ENCODE data around the gene RSRC1. TPM values are rescaled to one million over a fixed set of nuclear protein-coding genes. Genes with fewer than 3 reads are reported as not detected.

Gene RSRC1
- total RNA-seq, 1 donor from 2014 or later: 7.5 TPM

DNA sequence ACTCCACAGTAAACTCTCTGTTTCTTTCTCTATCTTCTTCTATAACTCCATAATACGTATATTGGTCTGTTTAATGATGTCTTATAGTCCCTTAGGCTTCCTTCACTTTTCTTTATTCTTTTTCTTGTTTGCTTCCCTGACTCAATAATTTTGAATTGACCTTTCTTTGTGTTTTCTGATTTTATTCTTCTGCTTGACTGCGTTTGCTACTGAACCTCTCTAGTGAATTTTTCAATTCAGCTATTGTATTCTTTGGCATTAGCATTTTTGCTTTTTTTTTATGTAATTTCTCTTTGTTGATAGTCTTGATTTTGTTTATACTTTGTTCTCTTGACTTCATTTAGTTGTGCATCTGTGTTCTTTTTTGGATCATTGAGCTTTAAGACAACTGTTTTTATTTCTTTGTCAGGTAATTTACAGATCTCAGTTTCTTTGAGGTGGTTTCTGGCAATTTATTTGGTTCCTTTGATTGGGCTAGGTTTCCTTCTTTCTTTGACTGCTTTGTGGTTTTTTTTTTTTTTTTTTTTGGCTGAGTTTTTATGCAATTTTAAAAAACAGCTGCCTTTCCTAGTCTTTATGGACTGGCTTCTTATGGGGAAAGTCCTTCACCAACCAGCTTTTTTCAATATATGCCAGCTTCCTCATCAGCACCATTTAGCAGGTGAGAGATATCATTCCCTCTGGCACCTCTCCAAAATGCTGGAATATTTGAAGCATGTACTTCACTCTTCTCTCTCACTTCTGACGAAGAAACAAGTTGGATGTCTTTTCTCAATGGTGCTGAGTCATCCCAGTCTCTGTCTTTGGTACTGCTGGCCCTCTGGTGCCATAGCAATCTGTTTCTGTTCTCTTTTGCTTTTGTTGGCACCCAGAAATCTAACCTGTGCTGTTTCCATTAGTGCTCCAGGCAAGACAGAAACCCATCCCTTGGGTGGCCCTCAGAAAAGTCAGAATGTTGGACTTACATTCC lies 17.6 kb downstream of the RSRC1 start:
- ATAC-seq (no peak), DNase-seq (ENCODE audit: low spot score) (no peak)

DNA sequence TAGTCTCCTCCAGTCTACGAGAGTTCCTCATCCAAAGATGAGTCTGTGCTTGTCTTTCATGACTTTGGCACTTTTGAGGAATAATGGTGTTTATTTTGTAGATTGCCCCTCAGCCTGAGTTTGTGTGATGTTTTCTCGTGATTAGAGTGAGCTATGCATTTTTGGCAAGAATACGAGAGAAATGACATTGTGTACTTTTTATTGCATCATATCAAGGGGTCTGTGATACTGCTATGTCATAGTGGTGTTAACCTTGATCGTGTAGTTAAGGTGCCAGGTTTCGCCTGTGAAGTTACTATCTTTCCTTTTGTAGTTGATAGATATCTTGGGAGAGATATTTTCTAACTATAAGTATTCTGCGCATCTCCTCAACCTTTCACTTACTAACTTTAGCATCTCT lies 18.9 kb downstream of the RSRC1 start:
- no peak for ATAC-seq
- no peak for DNase-seq (ENCODE audit: low spot score)

DNA sequence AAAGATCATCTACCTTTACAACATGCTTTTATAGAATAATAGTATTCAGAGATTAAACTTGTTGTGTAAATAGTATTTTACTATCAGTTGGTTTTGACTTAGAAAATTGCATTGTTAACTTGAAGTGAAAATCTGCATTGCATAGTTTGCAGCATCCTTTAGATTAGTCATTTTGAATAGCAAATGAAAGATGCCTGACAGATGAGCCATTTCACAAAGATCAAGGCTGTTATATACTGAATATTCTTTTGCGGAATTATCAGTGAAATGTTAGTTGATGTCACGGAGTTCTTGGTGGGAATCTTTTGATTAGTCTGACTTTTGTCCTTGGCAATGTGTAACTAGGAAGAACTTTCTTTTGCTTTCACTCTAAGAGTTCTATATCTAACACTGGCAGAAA lies 24.5 kb downstream of the RSRC1 start:
- ATAC-seq: no peak
- no peak for DNase-seq (ENCODE audit: low spot score)

DNA sequence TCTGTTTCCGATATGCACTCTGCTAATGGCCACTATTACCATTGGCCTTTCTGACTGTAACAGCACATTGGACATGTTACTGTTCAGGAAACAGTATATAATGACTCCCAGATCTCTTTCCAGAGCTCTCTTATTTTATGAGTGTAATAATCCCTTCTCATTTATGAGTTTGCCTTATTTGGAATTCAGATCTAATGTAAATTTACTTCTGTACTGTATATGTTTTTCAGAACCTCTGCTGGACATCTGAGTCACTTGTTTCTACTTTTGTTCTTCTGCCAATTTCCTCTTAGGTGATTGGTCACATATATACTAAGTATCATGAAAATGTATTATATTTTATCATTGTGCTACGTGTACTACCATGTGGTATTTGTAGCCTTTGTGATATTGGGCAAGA lies 30.5 kb downstream of the RSRC1 start:
- ATAC-seq (no peak), DNase-seq (ENCODE audit: low spot score) (no peak)

DNA sequence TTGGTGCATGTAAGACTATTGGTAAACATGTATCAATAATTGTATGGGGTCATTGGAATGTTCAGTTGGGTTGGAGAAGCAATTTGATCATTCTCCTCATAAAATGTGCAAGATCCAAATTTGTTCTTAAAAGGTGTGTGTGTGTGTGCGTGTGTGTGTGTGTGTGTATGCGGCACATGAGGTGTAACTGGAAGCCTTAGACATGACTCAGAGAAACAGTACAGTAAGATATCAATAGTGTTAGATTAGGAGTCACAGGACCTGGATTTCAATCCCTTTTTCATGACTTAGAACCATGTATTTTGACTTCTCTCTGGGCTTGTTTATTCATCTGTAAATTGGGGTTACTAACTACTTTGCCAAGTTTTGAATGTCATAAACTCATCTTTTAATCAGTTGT lies 38.3 kb downstream of the RSRC1 start:
- ATAC-seq: no peak
- no peak for DNase-seq (ENCODE audit: low spot score)

DNA sequence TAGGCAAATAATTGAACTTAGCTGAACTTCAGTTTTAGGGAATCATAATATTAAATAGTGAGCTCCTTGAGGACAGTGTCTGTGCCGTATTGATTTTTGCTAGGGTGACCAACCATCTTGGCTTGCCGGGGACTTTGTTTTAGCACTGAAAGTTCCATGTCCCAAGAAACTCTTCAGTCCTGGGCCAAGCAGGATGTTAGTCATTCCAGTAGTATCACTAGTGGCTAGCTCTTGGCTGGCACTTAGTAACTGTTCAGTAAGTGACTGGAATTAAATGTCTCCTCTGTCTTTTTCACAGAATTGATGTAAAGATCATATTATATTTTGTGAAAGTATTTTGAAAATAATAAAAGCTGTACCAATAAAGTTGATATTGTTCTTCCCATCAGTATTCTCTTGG lies 42.3 kb downstream of the RSRC1 start:
- ATAC-seq (no peak), DNase-seq (ENCODE audit: low spot score) (no peak)

DNA sequence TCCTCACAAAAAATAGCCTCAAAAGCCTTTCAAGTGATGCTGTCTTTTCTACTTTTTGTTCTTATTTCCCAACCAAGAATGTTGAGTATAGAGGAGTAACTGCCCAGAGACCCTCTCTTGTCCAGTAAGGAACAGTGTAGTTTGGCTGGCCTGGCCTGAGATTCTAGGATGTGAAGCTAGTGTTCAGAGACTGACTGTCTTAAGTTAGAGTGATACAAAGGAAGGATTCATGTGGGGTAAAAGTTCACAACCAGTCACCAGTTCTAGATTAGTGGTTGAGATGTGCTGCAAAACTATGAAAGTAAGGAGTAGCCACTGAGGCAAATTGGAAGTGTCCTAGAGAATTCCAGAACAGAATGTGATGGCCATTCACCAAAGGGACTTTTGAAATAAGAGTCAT lies 49.1 kb downstream of the RSRC1 start:
- DNase-seq (ENCODE audit: low spot score): no peak
- ATAC-seq: no peak

DNA sequence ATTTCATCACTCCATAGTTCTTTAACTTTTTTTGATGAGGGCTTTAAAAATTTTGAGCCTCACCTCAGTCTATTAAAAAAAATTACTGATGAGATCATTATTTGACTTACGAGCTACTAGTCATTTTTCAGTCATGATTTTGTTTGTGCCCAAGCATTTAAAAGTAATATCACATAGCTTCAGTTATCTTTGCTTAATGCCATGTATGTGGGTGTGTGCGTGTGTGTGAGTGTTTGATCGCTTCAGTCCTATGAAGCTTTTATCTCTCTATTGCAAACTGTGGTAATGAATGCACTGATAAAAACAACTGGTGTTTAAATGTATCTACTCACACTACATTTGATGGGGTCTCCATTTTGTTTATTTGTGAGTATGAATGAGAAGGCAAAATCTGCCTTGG lies 49.8 kb downstream of the RSRC1 start:
- ATAC-seq: no peak
- no peak for DNase-seq (ENCODE audit: low spot score)

DNA sequence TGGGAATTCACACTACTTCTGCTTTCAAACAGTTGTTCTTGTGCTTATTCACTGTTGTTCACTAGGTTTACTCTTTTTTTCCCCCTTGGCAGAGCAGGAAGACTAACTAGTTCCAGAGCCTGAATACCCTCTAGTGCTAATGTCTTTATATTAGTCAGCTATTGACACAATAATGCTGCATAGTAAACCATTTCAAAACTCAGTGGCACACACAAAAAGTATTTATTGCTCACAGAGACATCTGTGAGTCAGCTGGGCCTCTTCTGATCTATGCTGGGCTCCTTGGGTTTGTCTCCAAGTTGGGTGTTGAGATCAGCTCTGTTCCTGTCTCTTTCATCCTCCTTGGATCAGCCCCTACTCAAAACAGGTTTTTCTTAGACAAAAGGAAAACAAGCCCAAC lies 51.1 kb downstream of the RSRC1 start:
- DNase-seq (ENCODE audit: low spot score) (no peak), ATAC-seq (no peak)

DNA sequence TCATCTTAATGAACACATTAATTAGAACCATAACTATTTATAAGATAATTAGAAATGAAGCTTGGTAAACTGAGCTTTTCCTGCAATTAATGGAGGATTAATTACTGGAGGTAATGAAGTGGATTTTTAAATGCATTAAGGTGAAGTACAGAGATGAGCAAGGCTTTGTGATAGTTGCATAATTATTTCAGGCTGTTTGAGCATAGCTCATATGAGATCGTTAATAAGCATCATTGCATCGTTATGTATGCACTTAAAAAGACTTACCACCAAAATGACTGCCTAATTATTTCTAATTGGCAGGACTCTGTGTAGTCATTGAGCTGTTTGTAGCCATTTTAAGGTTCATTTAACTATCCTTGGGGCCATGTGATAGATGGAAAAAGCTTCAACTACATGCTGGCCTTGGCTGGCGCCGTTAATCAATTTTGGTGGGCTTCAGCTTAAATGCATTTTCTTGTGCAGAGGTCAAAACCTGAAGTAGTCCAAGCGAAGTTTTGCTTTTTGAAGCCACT lies 55.3 kb downstream of the RSRC1 start:
- DNase-seq (ENCODE audit: low spot score) (no peak), ATAC-seq (no peak)

DNA sequence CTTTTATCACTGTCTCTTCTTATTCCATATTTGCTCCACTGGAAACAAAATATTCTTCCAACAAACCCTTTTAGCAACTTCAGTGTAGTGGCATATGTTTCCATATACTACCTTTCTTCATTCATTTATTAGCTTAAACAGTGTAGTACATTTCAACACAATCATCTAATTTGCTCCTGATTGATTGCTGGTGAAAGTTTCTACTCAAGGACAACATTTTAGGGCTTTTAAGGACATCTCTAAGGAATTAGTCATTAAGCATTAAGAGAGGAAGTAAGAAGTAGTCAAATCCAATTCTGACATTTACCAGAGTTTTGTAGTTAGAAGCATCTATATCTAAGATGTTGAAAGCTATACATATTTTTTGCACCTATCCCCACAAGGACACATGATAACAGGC lies 55.8 kb downstream of the RSRC1 start:
- ATAC-seq: no peak
- no peak for DNase-seq (ENCODE audit: low spot score)

DNA sequence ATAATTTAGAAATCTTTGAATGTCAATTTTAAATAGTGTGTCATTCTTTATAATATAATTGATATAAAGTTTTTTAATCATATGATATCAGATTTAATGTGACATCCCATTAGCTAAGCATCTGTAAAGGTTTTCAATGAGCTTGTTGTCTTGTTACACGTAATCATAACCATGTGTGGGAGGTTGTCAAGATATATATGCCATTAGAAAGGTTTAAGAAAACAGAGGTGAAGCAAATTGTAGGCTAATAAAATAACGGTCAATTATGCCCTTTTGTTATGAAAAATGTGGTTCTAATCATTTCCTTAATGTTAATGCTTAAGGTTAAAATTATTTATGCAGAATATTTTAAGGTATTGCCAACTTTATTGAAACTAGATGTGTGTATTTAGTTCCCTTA lies 56.3 kb downstream of the RSRC1 start:
- no peak for DNase-seq (ENCODE audit: low spot score)
- no peak for ATAC-seq

DNA sequence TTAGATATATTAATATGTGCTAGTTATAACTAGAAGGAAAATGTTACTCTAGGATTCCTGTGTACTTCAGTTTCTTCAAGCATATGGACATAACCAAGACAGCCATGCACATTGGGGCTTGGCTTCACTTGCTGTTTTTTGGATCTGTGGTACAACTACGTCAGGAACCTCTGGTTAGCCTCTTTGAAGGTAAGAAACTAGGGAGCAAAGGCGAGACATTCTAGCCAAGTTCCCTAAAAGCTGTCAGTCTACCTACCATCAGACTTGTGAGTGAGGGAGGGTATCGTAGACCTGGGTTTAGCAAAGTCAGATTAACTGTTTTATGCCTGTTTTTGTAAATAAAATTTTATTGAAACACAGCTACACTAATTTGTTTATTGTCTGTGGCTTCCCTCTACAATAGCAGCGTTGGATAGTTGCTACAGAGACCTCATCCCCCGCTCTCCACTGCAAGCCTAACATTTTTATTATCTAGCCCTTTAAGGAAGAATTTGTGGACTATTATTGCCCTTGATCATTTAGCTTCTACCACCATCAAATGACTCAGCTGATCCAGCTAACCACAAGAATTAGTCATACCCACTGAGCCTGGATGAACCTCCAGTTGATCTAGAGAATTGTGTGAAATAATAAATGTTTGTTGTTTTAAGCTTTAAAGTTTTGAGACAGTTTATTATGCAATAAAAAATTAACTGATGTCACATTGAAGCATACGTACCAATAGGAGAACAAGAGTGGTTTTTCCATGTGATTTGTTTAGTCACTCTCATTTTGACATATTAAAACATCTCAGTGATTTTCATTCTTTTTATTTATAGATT lies 58.1 kb downstream of the RSRC1 start:
- ATAC-seq (no peak), DNase-seq (ENCODE audit: low spot score) (no peak)

DNA sequence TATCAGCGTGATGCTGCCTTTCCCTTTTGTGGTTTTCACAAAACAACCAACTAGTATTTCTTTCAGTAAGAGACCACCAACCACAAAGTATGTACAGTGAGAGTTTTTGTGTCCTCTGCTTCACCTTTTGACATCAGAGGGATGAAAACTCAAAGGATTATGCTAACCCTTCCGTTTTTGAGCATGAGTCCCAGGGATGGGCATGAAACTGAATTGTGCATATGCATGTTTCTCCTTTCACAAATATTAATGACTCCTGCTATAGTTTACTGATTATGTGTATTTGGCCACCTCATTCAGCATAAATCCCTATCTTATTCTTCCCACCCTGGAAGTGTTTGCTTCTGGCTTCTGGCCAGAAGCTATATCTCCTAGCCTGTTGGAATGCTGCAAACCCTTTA lies 59.2 kb downstream of the RSRC1 start:
- DNase-seq (ENCODE audit: low spot score): no peak
- ATAC-seq: no peak

DNA sequence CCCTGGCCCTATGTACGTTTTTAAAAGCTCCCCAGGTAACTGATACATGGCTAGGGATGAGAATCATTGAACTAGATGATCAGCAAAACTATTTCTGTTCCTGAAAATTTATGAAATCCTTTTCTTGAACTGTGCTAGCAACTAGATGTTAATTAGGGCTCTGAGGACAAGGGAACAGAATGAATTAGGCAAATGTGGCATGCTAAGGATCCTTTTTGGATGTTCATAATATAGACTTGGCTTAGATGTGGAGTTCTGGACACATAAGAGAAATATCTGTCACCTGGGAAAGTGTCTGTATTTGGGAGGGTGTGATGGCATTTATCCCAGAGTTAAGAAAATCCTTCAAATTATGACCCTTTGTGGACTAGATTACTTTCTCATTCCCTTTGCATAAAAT lies 71.2 kb downstream of the RSRC1 start:
- no peak for ATAC-seq
- DNase-seq (ENCODE audit: low spot score): no peak

DNA sequence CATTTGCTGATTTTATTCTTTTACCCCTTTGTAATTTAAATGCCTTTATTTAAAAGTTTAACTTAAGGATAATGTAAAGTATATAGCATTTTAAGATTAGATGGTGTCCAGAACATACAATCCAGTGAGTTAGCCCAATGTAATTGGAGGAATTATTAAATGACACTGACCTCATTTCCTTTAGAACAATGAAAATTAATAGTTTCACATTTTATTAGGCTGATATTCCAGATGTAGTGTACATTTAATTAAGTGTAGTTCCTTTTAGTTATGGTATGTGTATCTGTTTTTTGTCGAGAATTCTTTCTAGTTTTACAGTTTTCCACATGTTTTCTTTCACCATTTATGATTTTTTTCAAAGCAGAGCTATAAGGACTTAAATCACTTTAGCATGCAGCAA lies 75.8 kb downstream of the RSRC1 start:
- ATAC-seq (no peak), DNase-seq (ENCODE audit: low spot score) (no peak)

DNA sequence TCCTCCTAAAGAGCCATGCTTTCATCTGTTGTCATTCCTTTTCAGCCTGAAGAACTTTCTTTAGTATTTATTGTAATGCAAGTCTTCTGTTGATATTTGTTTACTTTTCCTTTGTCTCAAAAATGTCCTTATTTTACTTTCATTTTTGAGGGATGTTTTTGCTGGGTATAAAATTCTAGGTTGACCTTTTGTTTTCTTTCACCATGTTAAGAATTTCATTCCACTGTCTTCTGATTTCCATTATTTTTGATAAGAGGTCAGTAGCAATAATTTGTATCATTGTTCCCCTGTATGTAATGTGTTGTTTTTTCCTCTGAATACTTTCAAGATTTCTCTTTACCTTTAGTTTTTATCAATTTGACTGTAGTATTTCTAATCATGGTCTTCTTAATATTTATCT lies 91.1 kb downstream of the RSRC1 start:
- DNase-seq (ENCODE audit: low spot score) (no peak), ATAC-seq (no peak)

DNA sequence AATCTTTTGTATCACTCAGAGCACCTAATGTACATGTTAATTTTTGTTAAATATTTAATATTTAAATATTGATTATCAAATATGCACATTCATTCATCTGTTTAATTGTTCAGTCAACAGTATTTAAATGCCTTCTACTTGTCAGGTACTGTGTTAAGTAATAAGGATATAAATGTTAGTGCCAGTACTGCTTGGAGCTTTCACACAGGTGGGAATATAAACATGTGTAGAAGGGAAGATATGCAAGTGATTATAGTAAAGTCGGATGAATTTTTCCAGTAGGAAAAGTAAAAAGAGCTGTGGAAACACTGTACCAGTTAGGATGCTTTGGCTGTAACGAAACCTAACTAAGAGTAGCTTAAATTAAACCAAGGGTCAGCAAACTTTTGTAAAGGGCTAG lies 95.4 kb downstream of the RSRC1 start:
- no peak for ATAC-seq

DNA sequence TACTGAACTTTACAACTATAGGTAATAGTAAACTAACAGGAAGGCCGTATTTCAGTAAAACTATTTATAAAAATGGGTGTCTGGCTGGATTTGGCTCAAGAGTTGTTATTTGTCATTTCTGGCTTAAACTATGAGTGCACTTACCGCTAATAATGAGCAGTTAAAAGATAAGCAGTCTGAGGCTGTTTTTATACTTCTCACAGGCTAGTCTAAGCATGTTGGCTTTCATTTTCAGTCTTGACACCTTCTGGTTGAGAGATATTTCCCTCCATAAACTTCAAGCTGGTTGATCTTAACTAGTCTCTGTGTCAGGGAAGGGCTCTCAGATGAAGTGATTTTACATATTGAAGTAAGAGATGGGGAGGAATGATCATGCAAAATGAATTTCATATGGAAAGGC lies 96.1 kb downstream of the RSRC1 start:
- ATAC-seq: no peak
- DNase-seq (ENCODE audit: low spot score): no peak

More for the DNA sequence above, 95.4 kb downstream of the RSRC1 start:
- no peak for DNase-seq (ENCODE audit: low spot score)

DNA sequence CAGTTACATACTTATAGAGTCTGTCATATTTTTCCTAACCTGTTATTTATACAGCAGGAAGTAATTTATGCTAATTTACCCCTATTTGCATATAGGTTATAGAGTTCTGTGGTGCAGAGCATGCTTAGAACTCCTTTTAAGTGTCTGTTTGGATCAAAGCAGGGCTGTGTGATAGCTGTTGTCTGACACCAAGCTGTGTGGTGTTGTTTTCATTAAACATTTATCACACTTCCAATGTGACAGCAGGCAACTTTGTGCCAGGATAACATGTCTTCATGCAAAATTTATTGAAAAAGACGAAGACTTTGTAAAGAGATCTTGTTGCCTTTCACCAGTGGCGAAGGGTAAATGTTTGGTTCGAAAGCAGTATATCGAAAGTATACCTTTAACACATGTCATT lies 100.2 kb downstream of the RSRC1 start:
- ATAC-seq (no peak), DNase-seq (ENCODE audit: low spot score) (no peak)

DNA sequence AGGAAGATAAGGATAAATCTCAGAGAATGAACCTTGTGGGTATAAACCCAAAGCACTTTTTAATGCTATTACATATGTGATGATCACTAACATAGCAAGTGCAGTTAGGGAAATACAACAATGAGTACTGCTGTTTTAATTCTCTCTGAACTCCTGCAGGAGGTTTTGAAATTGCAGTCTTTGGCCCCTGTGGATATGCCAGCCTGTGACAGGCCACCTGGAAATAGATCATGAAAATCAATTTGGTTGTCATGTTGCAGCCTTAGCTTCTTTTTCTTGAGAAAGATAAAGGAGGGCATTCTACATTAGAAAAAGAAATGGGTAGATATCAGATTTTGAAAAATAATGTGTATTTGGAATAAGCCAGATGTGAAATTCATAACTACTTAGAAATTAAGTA lies 103.6 kb downstream of the RSRC1 start:
- DNase-seq (ENCODE audit: low spot score) (no peak), ATAC-seq (peak; percentile 57)

DNA sequence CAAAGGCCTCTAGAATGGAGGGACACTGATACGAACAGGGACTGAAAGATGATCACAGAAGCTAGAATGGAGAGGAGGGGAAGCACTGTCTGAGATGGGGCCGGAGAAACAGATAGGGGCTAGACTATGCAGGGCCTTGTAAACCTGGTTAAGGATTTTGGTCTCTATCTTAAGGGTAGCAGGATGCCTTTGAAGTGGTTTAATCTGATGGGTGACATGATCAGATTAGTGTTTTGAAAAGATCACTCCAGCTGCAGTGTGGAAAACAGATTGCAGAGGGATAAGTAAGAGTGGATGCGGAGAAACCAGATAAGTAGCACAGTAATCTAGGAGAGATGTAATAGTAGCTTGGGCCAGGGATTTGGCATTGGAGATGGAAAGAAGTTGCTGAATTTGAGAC lies 108.1 kb downstream of the RSRC1 start:
- no peak for DNase-seq (ENCODE audit: low spot score)
- ATAC-seq: no peak
